Measurements from ENCODE around the gene NEURL1. TPM values are rescaled to one million over a fixed set of nuclear protein-coding genes. Genes with fewer than 3 reads are reported as not detected.

NEURL1 gene
- polyA plus RNA-seq, 3 donors, result 3.0 to 17.2 (median 3.3) TPM

DNA sequence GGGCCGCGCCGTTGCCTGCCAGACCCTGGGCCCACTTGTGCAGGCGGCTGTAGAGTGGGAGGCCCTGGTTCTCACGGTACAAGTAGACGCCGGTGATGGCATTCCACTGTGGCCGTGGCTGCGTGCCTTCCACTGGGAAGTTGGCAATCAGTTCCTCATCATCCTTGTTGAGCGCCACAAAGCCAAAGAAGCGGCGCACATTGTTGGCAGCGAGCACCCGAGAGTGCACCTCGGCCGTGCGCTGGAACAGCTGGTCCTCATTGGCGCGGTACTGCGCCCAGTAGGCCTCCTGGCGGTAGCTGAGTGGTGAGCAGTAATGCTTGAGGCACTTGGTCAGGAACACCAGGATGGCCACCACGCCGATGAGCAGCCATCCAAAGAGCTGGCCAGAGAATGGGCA, 46.3 kb upstream of the NEURL1 start:
- H3K9ac ChIP-seq (ENCODE audit: insufficient read depth, low read length, poor library complexity, severe bottlenecking), result no peak overlapping the region
- H3K9me3 ChIP-seq (replicated peaks in 1 of 2; ENCODE audit: control insufficient read depth in 1 of 2, insufficient read depth in 1 of 2, low read length in 2 of 2), result no peaks in the 10 kb centered on the region
- no peak overlapping the region for H3K4me2 ChIP-seq (replicated peaks; ENCODE audit: extremely low read depth, low read length, poor library complexity, severe bottlenecking)
- no peak overlapping the region for H3K4me3 Mint-ChIP-seq
- H3K79me2 ChIP-seq (ENCODE audit: insufficient read depth, low read length), result peaks cover 60% of the 10 kb centered on the region
- H3K27ac Mint-ChIP-seq, result peak overlapping the region in 1 of 7 donors; percentile 51
- H3K27ac ChIP-seq (ENCODE audit: low read depth in 1 of 2, low read length in 2 of 2), result peak overlapping the region in 1 of 2 donors; percentile 0
- H3K4me1 Mint-ChIP-seq, result peaks cover 54% of the 10 kb centered on the region
- no peaks in the 10 kb centered on the region for H3K27me3 ChIP-seq (ENCODE audit: control insufficient read depth in 2 of 2, insufficient read depth in 2 of 2, low read length in 2 of 2)
- peaks cover 78 to 87% of the 10 kb centered on the region in 2 donors for H3K36me3 ChIP-seq (replicated peaks in 1 of 2; ENCODE audit: control insufficient read depth in 1 of 2, insufficient read depth in 2 of 2, low read length in 2 of 2)
- TF ChIP-seq, protein P1, sequence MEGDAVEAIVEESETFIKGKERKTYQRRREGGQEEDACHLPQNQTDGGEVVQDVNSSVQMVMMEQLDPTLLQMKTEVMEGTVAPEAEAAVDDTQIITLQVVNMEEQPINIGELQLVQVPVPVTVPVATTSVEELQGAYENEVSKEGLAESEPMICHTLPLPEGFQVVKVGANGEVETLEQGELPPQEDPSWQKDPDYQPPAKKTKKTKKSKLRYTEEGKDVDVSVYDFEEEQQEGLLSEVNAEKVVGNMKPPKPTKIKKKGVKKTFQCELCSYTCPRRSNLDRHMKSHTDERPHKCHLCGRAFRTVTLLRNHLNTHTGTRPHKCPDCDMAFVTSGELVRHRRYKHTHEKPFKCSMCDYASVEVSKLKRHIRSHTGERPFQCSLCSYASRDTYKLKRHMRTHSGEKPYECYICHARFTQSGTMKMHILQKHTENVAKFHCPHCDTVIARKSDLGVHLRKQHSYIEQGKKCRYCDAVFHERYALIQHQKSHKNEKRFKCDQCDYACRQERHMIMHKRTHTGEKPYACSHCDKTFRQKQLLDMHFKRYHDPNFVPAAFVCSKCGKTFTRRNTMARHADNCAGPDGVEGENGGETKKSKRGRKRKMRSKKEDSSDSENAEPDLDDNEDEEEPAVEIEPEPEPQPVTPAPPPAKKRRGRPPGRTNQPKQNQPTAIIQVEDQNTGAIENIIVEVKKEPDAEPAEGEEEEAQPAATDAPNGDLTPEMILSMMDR (IDR thresholded peaks at IDR 0.05), result no peak
- intact Hi-C loops (cut with micrococcal nuclease), result no loop called here
- no peaks in the 10 kb centered on the region for H3K9me3 Mint-ChIP-seq
- no peak overlapping the region for H2AFZ ChIP-seq (ENCODE audit: insufficient read depth, low read depth, low read length, poor library complexity, severe bottlenecking)
- 98% methylated on average over 20 of the region's 23 CpGs for WGBS (ENCODE audit: insufficient coverage)
- DNase-seq, result no peak
- H3K4me1 ChIP-seq (ENCODE audit: control insufficient read depth in 1 of 2, insufficient read depth in 2 of 2, low read length in 2 of 2), result peaks cover 27 to 47% of the 10 kb centered on the region in 2 donors
- no peak overlapping the region for H3K4me3 ChIP-seq (replicated peaks in 1 of 3; ENCODE audit: low read depth in 2 of 3, low read length in 3 of 3)
- H3K36me3 Mint-ChIP-seq, result peaks cover 78 to 86% of the 10 kb centered on the region in 2 donors
- H3K27me3 Mint-ChIP-seq (ENCODE audit: low read depth in 3 of 3), result peaks cover 1 to 5% (median 3%) of the 10 kb centered on the region in 3 donors
- H4K20me1 ChIP-seq (ENCODE audit: insufficient read depth, low read length), result peaks cover 87% of the 10 kb centered on the region

DNA sequence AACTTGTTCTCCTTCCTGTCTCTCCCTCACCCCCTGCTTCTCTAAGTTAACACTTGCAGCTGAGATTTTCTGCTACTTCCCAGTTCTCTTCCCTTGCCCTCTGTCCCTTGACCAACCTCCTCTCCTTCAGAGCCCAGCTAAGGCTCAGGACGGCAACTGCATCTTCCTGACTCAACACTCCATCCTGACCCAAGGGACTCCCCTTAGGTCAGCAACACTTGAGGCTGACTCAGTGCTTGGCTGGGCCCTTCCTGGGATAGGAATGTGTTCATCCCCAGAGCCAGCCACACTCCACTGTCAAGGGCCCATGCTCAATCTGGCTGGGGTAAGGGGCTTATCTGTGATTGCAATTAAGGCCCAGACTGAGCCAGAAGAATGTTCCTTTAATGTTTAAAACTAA, 44.8 kb upstream of the NEURL1 start:
- peaks cover 60% of the 10 kb centered on the region for H3K79me2 ChIP-seq (ENCODE audit: insufficient read depth, low read length)
- no peaks in the 10 kb centered on the region for H3K27me3 ChIP-seq (ENCODE audit: control insufficient read depth in 2 of 2, insufficient read depth in 2 of 2, low read length in 2 of 2)
- peaks cover 63 to 71% of the 10 kb centered on the region in 2 donors for H3K36me3 ChIP-seq (replicated peaks in 1 of 2; ENCODE audit: control insufficient read depth in 1 of 2, insufficient read depth in 2 of 2, low read length in 2 of 2)
- peak overlapping the region; percentile 93 for H3K4me2 ChIP-seq (replicated peaks; ENCODE audit: extremely low read depth, low read length, poor library complexity, severe bottlenecking)
- peak overlapping the region; percentile 56 to 98 for H3K4me3 Mint-ChIP-seq
- peak overlapping the region; percentile 20 to 77 for H3K27ac ChIP-seq (ENCODE audit: low read depth in 1 of 2, low read length in 2 of 2)
- H3K27ac Mint-ChIP-seq, result peak overlapping the region in 3 of 7 donors; percentile 60 to 80 (median 72)
- H3K4me1 ChIP-seq (ENCODE audit: control insufficient read depth in 1 of 2, insufficient read depth in 2 of 2, low read length in 2 of 2), result peaks cover 38 to 60% of the 10 kb centered on the region in 2 donors
- H2AFZ ChIP-seq (ENCODE audit: insufficient read depth, low read depth, low read length, poor library complexity, severe bottlenecking), result no peak overlapping the region
- no peaks in the 10 kb centered on the region for H3K9me3 ChIP-seq (replicated peaks in 1 of 2; ENCODE audit: control insufficient read depth in 1 of 2, insufficient read depth in 1 of 2, low read length in 2 of 2)
- H3K4me1 Mint-ChIP-seq, result peaks cover 68% of the 10 kb centered on the region
- H3K9ac ChIP-seq (ENCODE audit: insufficient read depth, low read length, poor library complexity, severe bottlenecking), result peak overlapping the region; percentile 31
- peak overlapping the region in 2 of 3 experiments; percentile 2 to 94 for H3K4me3 ChIP-seq (replicated peaks in 1 of 3; ENCODE audit: low read depth in 2 of 3, low read length in 3 of 3)
- peaks cover 71% of the 10 kb centered on the region for H4K20me1 ChIP-seq (ENCODE audit: insufficient read depth, low read length)
- no CpG with 5 or more reads among the region's 1 CpG for WGBS (ENCODE audit: insufficient coverage)
- peak in 1 of 3 donors; percentile 43 for DNase-seq
- intact Hi-C loops (cut with micrococcal nuclease), result no loop called here
- H3K27me3 Mint-ChIP-seq (ENCODE audit: low read depth in 3 of 3), result peaks cover 1 to 7% (median 4%) of the 10 kb centered on the region in 3 donors
- H3K36me3 Mint-ChIP-seq, result peaks cover 64 to 72% of the 10 kb centered on the region in 2 donors
- TF ChIP-seq, protein P1 (IDR thresholded peaks at IDR 0.05), result no peak
- H3K9me3 Mint-ChIP-seq, result no peaks in the 10 kb centered on the region
